ENCODE measurements around the gene PLK2.

GRCh38 chr5:58447226-58447625 is 12.7 kb downstream of the PLK2 start:
- TF ChIP-seq, protein P1, sequence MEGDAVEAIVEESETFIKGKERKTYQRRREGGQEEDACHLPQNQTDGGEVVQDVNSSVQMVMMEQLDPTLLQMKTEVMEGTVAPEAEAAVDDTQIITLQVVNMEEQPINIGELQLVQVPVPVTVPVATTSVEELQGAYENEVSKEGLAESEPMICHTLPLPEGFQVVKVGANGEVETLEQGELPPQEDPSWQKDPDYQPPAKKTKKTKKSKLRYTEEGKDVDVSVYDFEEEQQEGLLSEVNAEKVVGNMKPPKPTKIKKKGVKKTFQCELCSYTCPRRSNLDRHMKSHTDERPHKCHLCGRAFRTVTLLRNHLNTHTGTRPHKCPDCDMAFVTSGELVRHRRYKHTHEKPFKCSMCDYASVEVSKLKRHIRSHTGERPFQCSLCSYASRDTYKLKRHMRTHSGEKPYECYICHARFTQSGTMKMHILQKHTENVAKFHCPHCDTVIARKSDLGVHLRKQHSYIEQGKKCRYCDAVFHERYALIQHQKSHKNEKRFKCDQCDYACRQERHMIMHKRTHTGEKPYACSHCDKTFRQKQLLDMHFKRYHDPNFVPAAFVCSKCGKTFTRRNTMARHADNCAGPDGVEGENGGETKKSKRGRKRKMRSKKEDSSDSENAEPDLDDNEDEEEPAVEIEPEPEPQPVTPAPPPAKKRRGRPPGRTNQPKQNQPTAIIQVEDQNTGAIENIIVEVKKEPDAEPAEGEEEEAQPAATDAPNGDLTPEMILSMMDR (IDR thresholded peaks at IDR 0.05), result no peak
- no peak for TF ChIP-seq POLR2A (IDR thresholded peaks at IDR 0.05)
